ENCODE measurements around the gene E4F1.

Gene E4F1

DNA sequence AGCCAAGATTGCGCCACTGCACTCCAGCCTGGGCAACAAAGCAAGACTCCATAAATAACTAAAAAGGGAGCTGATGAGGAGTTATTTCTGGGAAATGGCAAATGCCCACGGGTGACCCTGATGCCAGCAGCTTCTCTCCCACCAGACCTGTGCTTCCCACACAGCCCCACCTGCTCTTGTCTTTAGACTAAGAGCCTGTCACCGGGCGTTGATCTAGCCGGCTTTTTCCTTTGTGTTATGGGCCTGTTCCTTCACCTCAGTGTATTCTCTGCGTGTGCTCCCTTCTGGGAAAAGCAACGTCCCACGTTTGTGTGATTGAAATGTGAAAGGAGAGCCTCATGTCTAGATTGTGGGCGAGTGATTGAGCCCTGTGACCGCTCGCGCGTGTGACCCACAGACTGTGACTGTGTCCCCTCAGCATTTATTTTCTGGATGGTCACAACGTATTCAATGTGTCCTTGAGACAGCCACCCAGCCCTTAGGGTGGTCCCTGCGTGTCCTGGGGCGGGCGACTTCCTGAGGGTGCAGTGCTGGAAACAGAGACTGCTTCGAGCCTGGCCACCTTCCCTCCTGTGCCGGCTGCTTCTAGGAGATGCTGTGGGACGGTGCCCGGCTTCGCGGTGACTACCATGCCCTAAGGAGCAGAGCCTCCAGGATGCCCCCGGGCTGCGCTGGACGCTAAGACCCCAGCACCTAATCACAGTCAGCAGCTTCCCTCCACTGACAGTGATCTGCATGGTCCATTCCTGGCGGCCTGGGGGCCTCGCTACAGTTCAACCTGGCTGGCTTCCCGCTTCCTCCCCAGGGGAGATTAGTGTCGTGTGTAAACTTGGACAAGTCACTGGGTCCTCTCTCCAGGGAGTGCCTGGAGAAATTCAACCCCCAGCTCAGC, 52.3 kb downstream of the E4F1 start:
- no peak for DNase-seq (ENCODE audit: low spot score)

DNA sequence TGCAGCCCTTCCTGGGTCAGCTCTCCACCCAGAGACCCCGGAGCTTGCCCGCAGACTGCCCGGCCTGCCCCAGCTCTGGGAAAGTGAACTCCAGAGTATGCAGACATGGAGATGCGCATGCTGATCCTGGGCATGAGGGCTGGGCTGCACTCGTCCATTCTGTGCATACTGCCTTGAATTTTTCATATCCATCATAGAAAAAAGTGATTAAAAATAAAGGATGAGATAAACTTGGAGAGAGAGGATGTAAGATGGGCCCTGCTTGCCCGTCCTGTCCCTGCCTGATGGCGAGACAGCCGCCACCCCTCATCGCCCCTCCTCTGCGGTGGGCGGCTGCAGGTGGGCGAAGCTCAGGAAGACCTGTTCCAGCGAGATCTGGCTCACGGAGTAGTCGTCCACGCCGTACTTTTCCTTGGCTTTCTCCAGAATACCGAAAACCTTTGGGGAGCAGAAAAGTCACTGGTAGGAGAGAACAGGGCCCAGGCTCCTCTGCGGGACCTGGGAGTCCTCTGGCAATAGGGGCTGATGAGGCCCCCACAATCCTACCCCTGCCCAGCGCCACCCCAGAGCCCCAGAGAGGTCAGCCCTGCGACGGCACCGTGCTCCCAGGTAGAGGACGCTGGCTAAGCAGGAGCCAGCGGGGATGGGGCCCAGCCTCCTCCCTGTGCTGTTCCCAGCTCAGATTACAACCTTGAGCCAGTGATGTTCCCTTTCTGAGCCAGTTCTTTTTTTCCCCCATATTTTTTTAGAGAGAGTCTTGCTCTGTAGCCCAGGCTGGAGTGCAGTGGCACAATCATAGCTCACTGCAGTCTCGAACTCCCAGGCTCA, 53.2 kb downstream of the E4F1 start:
- DNase-seq (ENCODE audit: low spot score), result no peak

DNA sequence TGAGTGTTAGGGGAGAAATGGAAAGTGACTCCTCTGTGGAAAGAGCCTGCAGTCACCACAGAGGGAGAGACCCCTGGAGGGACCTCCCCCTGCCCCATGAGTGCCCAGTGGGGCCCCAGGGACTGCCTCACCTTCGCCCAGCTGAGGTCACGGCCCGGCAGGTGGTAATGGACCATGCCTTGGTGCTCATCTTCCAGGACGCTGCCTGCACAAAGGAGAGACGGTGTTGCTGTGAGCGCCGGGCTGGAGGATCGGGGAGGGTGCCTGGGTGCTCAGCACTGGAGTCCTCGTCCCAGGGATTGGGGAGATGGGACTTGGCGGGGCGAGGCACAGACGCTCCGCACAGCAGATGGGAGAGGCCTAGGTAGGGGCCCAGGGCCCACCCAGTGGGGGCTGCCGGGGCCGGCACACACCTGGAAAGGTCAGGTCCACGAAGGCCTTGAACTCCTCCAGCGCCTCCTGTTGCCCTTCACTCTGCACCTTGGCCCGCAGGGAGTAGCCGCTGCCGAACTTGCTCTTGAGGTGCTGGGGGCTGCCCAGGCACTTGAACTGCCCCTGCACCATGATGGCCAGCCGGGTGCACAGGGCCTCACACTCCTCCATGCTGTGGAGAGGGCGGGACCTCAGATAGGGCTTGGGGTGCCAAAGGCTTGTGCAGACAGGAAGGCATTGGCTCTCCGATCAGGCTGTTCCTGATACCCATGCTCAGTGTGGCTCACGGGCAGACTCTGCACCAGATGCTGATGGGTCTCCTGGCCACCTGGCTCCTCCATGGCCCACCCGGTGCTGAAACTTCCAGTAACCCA, 54.3 kb downstream of the E4F1 start:
- no peak for DNase-seq (ENCODE audit: low spot score)

DNA sequence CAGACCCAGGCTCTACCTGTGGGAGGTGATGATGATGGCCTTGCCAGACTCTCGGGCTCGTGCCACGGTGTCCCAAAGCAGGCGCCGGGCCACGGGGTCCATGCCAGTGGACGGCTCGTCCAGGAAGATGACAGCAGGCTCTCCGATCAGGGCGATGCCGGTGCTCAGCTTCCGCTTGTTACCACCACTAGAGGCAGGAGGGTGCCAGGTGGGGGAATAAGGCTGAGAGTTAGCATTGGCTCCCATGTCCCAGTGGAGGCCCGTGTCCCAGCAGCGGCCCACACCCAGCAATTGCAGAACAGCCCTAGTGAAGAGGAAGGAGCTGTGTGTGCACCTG, 54.8 kb downstream of the E4F1 start:
- no peak for DNase-seq (ENCODE audit: low spot score)

DNA sequence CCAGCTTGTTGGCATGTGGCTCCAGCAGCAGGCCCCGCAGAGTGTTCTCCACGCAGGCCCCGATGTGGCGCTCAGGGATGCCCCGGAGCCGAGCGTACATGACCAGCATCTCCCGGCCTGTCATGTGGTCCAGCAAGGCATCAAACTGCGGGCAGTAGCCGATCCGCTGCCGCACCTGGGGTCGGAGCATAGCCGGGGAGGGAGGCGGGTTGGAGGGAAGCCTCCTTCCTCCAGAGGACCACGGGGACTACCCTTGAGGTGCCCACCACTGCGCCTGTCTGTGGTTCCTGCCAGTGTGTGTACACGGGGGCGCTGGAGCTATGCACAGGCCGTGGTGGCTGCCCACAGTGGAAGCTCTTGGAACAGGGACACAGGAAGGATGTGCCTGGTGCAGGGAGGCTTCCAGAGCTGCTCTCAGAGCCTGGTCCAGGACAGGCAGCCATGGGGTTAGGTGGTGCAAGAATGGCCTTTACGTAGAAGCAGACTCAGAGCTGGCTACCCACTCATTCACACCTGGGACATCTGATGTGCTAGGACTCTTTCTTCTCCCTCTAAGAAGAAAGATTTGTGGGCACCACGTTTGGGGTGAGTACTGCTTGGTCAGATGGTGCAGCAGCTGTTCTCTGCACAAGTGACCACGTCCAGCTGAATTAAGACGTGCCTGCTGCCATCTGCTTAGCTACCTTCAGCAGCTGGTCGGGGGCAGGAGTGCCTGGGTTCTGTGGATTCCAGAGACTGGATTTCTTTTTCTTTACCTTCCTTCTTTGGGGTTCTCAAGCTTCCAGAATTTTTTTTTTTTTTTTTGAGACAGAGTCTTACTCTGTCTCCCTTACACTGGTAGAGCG, 55.8 kb downstream of the E4F1 start:
- no peak for DNase-seq (ENCODE audit: low spot score)

DNA sequence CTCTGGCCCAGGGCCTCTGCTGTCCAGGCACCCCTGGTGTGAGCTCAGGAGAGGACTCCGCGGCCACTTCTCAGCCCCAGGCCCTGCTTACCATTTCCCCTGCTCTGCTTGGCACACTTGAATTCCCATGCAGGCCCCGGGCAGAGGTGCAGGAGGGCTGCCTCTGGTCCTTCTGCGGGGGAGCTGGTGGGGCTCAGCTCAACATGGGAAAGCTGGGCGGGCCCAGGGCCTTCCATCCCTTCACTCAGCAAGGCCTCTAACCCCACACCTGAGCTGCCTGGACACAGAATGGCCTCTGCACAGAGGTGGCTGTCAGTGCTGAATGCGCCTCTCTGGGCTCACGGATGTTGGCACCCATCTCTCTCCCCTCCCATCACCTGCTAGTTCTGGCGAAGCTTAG, 57.1 kb downstream of the E4F1 start:
- no peak for DNase-seq (ENCODE audit: low spot score)

DNA sequence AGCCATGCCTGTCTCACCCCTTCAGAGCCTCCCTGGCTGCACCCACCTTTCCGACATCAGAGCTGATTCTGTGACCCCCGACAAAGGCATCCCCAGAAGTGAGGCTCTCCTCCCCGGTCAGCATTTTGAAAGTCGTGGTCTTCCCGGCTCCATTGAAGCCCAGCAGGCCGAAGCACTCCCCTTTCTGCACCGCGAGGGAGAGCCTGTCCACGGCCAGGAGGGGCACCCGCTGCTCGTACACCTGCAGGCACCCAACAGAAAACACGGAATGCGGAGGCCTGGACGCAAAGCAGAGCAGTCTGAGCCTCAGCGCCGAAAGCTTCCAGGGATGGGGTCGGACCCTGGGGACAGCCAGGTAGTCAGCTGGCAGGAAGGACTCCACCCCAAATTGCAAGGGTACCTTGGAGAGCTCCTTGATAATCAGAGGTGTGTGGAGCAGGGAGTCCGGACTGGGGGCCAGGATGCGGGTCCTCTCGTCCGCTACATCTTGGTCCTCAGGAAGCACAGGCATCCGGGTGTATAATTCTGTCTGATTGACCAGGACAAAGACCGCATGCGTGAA, 57.7 kb downstream of the E4F1 start:
- no peak for DNase-seq (ENCODE audit: low spot score)

DNA sequence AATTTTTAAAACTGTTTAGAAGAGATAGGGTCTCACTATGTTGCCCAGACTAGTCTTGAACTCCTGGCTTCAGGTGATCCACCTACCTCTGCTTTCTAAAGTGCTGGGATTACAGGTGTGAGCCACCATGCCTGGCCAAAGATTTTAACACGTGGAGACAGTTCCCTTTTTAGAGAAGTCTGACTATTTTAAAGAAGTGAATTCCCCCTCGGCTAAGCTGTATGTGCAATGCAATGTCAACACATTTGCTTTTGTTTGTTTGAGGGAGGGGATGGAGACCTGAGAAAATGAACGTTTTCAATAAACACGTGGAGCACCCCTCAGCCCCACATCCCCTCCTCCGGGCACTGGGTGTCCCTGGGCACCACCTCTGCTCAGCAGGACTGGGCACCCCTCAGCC, 58.9 kb downstream of the E4F1 start:
- DNase-seq (ENCODE audit: low spot score), result no peak

DNA sequence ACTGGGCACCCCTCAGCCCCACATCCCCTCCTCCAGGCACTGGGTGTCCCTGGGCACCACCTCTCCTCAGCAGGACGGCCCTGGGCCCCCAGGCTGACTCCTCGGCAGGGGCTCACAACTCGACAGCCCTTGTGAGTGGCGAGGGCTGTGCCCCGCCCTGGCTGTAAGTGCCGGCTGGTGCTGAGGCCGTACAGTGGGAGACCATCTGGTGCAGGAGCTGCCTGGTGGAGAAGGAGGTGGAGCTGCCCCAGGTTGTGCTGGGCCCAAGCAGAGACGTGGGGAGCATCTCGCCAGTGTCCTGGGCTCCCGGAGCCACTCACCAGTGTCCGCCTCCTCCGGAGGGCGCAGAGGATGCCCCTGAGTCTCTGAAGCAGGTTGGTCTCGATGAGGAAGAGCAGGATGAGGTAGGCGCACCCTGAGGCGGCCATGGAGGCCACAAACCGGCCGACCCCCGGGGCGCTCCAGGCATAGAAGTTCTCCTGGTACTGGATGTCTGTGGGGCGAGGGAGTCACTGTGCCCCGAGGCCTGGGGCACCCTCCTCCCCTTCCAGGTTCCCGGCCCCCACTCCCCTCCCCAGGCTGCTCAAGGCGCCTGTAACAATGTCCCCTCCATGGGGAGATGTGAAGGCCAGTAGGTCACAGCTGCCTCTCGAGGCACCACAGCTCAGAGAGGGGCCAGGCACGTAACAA, 59.6 kb downstream of the E4F1 start:
- no peak for DNase-seq (ENCODE audit: low spot score)

DNA sequence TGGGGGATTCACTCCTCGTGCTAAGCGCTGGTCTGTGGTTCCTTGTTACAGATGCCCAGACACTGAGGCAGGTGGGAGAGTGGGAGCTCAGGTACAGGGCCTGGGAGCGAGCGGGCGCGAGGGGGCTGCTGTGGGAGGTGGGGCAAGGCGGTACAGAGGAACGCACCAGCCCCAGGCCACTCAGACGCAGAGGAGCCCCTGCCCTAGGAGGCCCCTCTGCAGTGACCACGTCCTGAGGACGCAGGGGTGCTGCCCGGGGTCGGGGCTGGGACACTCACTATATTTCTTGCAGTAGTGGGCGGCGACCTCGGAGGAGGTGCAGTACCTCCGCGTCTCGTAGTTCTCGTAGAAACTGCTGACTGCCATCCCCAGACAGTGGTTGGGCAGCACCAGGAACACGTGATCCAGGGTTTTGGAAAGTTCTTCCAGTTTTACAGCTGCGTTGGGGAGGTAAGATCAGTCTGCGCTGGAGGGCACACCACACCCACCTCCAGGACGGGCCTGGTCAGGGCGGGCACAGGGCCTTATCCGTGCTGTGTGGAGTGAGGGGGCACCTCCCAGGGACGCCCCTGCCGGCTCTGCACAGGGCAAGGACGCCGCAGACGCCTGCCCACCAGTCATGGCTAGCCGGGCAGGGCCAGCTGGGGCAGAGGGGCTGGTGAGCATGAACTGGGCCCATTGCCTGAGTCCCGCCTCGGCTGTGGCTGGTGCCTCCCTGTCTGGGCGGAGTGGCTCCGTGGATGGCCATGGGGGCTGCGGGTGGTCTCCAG, 60.8 kb downstream of the E4F1 start:
- no peak for DNase-seq (ENCODE audit: low spot score)

DNA sequence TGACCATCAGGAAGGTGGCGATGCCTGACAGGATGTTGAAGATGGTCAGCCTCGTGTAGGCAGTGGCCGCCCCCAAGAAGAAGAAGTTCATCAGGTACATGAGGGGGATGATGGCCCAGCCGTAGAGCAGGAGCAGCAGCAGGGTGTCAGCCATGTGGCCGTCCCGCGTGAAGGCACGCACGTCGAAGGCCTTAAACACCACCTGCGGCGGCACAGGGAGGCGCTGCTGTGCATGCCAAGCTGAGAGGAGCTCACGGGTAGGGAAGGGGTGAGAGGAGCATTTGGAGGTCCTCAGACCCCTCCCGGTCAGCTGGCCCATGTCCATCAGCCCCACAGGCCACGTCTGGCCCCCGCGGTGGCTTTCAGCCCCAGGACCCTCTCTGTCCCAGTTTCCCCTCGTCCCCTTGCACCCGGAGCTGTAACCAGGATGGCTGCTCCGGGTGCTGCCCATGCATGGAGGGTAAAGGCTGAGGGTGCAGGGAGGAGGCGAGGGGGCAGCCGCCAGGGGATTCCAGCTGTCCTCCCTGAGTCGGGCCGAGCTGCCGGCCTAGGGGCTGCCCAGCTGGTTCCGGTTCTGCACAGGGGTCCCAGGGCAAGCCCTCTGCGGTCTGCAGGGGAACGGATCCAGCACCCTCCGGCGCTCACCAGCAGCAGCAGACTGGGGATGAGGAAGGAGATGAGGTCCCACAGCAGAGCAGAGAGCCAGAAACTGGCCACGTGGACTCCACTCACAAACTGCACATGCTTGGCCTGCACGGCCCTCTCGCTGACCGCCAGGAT, 61.6 kb downstream of the E4F1 start:
- no peak for DNase-seq (ENCODE audit: low spot score)

Measured in AG08396 (cell line).